GM12878 (cell line): Measurements from ENCODE around the gene LRRC4. TPM values are rescaled to one million over a fixed set of nuclear protein-coding genes. Genes with fewer than 3 reads are reported as not detected.

Source experiments
- ATAC-seq: fragments of 200-7000 bp; cut with Tn5 transposase; 3 replicates; pipeline ENCODE4 v1.9.1; 2020; ENCODE audit warnings: mild to moderate bottlenecking, moderate library complexity
- BruUV-seq: library from RNA; stranded (reverse); fragments of 400-500 nt; replicated peaks from 2 replicates; lab custom pipeline; 2021; lab: Mats Ljungman, UMichigan
- CTCF ChIA-PET: fragments of 300-600 bp; sonication (Branson Sonifier 250); formaldehyde crosslinking; extraction: SDS; loops from one replicate; lab custom pipeline; 2021; ENCODE audit warnings: inconsistent platforms; lab: Yijun Ruan, JAX
- POLR2A ChIA-PET: fragments of 350-600 bp; formaldehyde crosslinking; extraction: SDS; loops from one replicate; lab custom pipeline; 2021; ENCODE audit warnings: inconsistent platforms; lab: Charles Lee
- RAD21 ChIA-PET: fragments of 300-600 bp; sonication (Branson Sonifier 250); formaldehyde crosslinking; loops from one replicate; lab custom pipeline; 2023; ENCODE audit warnings: antibody characterized with exemption; ENCODE audit not compliant: unreplicated experiment; lab: Charles Lee
- SMC1A ChIA-PET: fragments of 300-600 bp; sonication (Branson Sonifier 250); formaldehyde crosslinking; loops from one replicate; lab custom pipeline; 2023; ENCODE audit not compliant: unreplicated experiment, uncharacterized antibody; lab: Charles Lee
- DNase-seq: peaks from one replicate; pipeline ENCODE4 v3.0.0-alpha.2; 2011; ENCODE audit warnings: low read depth, low spot score
- FAIRE-seq: peaks from 3 replicates; lab custom pipeline; 2011; peaks lifted over from hg19 to GRCh38; lab: Jason Lieb, UNC
- H2AFZ ChIP-seq: 2 replicates; pipeline ENCODE4 v1.6.0; 2011; ENCODE audit warnings: low read depth, low read length, control low read depth; ENCODE audit not compliant: control insufficient read depth
- H3K27ac ChIP-seq: 2 replicates; pipeline ENCODE4 v1.5.1; 2011; ENCODE audit warnings: control low read depth; ENCODE audit not compliant: control insufficient read depth, insufficient read depth
- H3K27me3 ChIP-seq, 2 experiments: replicated peaks in 1 of 2; 2 replicates each; pipeline versions ENCODE4 v1.6.0 to v1.6.1; 2011; ENCODE audit warnings: low read length in 1 of 2; ENCODE audit not compliant: control insufficient read depth in 2 of 2, insufficient read depth in 2 of 2
- H3K36me3 ChIP-seq, 2 experiments: 2 replicates each; pipeline ENCODE4 v1.5.1; 2011; ENCODE audit warnings: low read length in 1 of 2; ENCODE audit not compliant: control insufficient read depth in 2 of 2, insufficient read depth in 2 of 2
- H3K4me1 ChIP-seq: 2 replicates; pipeline ENCODE4 v1.6.1; 2011; ENCODE audit warnings: mild to moderate bottlenecking, low read length, moderate library complexity, mixed read lengths; ENCODE audit not compliant: control insufficient read depth, insufficient read depth
- H3K4me2 ChIP-seq: 2 replicates; pipeline ENCODE4 v1.6.0; 2011; ENCODE audit warnings: control low read depth; ENCODE audit not compliant: control insufficient read depth, insufficient read depth
- H3K4me3 ChIP-seq: fragments of 200-600 bp; sonication (generic); 2 replicates; pipeline ENCODE4 v1.5.1; 2016
- H3K79me2 ChIP-seq: 2 replicates; pipeline ENCODE4 v1.6.0; 2011; ENCODE audit warnings: low read length; ENCODE audit not compliant: control insufficient read depth, insufficient read depth
- H3K9ac ChIP-seq: 2 replicates; pipeline ENCODE4 v1.8.0; 2011; ENCODE audit warnings: low read length, control low read depth, mixed read lengths; ENCODE audit not compliant: control insufficient read depth, insufficient read depth
- H3K9me3 ChIP-seq: replicated peaks from 3 replicates; pipeline ENCODE4 v1.5.1; 2011; ENCODE audit warnings: mild to moderate bottlenecking, low read length; ENCODE audit not compliant: control insufficient read depth, insufficient read depth
- H4K20me1 ChIP-seq: 2 replicates; pipeline ENCODE4 v1.6.0; 2011; ENCODE audit not compliant: control insufficient read depth, insufficient read depth
- E2F8 ChIP-seq: fragments of 450-650 bp; IDR thresholded peaks from 2 replicates; pipeline ENCODE4 v1.6.1; 2018; ENCODE audit warnings: mild to moderate bottlenecking, low read depth, moderate library complexity; ENCODE audit not compliant: partially characterized antibody
- EGR1 ChIP-seq, 2 experiments: IDR thresholded peaks; 1 replicate in 1 of 2; 2 replicates in 1 of 2; pipeline ENCODE4 v1.6.1; 2011 to 2012; ENCODE audit warnings: low read depth in 2 of 2, low read length in 2 of 2, borderline replicate concordance in 1 of 2, mild to moderate bottlenecking in 1 of 2, moderate library complexity in 1 of 2
- ELK1 ChIP-seq: IDR thresholded peaks from 2 replicates; pipeline ENCODE4 v1.6.1; 2012; ENCODE audit warnings: low read depth, low read length, improper control_type of control experiment
- HCFC1 ChIP-seq: fragments of 150-350 bp; IDR thresholded peaks from 2 replicates; pipeline ENCODE4 v1.6.1; 2014; ENCODE audit warnings: low read length
- IRF4 ChIP-seq: IDR thresholded peaks from 2 replicates; pipeline ENCODE4 v1.6.1; 2011; ENCODE audit warnings: low read depth, low read length
- IRF5 ChIP-seq: fragments of 450-650 bp; IDR thresholded peaks from 2 replicates; pipeline ENCODE4 v1.6.1; 2017; ENCODE audit warnings: borderline replicate concordance
- RUNX3 ChIP-seq: IDR thresholded peaks from 2 replicates; pipeline ENCODE4 v1.6.1; 2012; ENCODE audit warnings: low read length, inconsistent platforms
- SIX5 ChIP-seq: IDR thresholded peaks from 2 replicates; pipeline ENCODE4 v1.6.1; 2011; ENCODE audit warnings: mild to moderate bottlenecking, low read depth, low read length, moderate library complexity; ENCODE audit not compliant: severe bottlenecking
- SUZ12 ChIP-seq: fragments of 200-600 bp; sonication (generic); IDR thresholded peaks from one replicate; pipeline ENCODE4 v1.6.1; 2018; ENCODE audit warnings: antibody characterized with exemption, mild to moderate bottlenecking; ENCODE audit not compliant: unreplicated experiment
- WGBS: methylation state at CpG from one replicate; pipeline ENCODE4 v1.1.6; 2016; ENCODE audit warnings: low lambda C conversion rate; ENCODE audit not compliant: insufficient replicate concordance, insufficient coverage; ENCODE audit errors: missing lambda C conversion rate; 5-methylcytosine and 5-hydroxymethylcytosine counted together
- in situ Hi-C: fragments of 300-500 bp; cut with MboI; formaldehyde crosslinking; loops from 9 replicates; pipeline ENCODE4 v1.14.3; 2018; ENCODE audit warnings: mixed read lengths
- intact Hi-C: fragments of 100-400 bp; cut with micrococcal nuclease; formaldehyde crosslinking; loops from one replicate; pipeline ENCODE4 v1.14.2; 2022; ENCODE audit not compliant: unreplicated experiment
- polyA plus RNA-seq, 11 experiments: library from polyadenylated mRNA; depleted of rRNA in 4 of 11; unstranded in 6 of 11; stranded (reverse) in 5 of 11; fragments of >200 nt; fragmentation: Nextera tagmentation in 4 of 11; fragmentation: Illumina TruSeq in 1 of 11; extraction: Ambion mirVana in 4 of 11; extraction: Trizol in 1 of 11; gene quantifications; 1 replicate in 1 of 11; 2 replicates in 10 of 11; pipeline versions ENCODE4 v1.2.1 to v1.2.3, GENCODE V29; 2011 to 2016; ENCODE audit warnings: inconsistent platforms in 2 of 11, missing spikeins in 2 of 11, low read depth in 1 of 11
- total RNA-seq, 4 experiments: library from RNA; depleted of rRNA in 3 of 4; stranded (reverse); fragments of >200 nt in 3 of 4; fragmentation: Illumina TruSeq in 1 of 4; extraction: Trizol in 1 of 4; gene quantifications; 2 replicates each; pipeline versions ENCODE4 v1.2.1 to v1.2.3, GENCODE V29; 2013 to 2021

LRRC4 gene
- total and polyA plus RNA-seq, 10 of the 15 experiments (the other 5 are each of a cell fraction or from before 2014, with no cell fraction given) = 0.06 to 0.85 (median 0.12) TPM; not detected in 4

GRCh38 chr7:128032605-128033235 is 1.5 kb upstream of the LRRC4 start:
- 68% methylated on average over 38 of the region's 41 CpGs for WGBS
- TF ChIP-seq RUNX3 (no peak), EGR1 (IDR thresholded peaks at IDR 0.05; ENCODE audit: borderline replicate concordance in 1 of 2, low read depth in 2 of 2, low read length in 2 of 2) (peak in 1 of 2 experiments; percentile 25; a peak in 1 of 3 replicates), IRF4 (no peak)
- no peaks in the 10 kb centered on the region; the same call in 2 of the 3 replicates for H3K9me3 ChIP-seq
- H3K4me2 ChIP-seq = no peak overlapping the region
- no peak overlapping the region for H3K27ac ChIP-seq
- in situ Hi-C loops (no loop called here), intact Hi-C loops (loop anchor here (5.0 kb wide), 1 partner anchor 325 kb away; no protein-coding TSS in a partner anchor)
- peaks cover 10 to 11% of the 10 kb centered on the region in 2 experiments; a peak in 3 of 4 replicates for H3K36me3 ChIP-seq
- H3K9ac ChIP-seq = no peak overlapping the region
- FAIRE-seq = no peak
- BruUV-seq = no TSS peak
- no peak overlapping the region for H2AFZ ChIP-seq
- peaks cover 37% of the 10 kb centered on the region for H3K4me1 ChIP-seq
- DNase-seq = no peak
- POLR2A ChIA-PET = no interaction called here
- no peak for ATAC-seq
- RAD21 ChIA-PET = no interaction called here
- SMC1A ChIA-PET = no interaction called here
- H3K27me3 ChIP-seq = no peaks in the 10 kb centered on the region
- H3K79me2 ChIP-seq = peaks cover 1% of the 10 kb centered on the region; the same call in 1 of the 2 replicates
- CTCF ChIA-PET = no interaction called here
- H4K20me1 ChIP-seq = peaks cover 31% of the 10 kb centered on the region
- no peak overlapping the region for H3K4me3 ChIP-seq

GRCh38 chr7:128031901-128032604 is 816 bp upstream of the LRRC4 start:
- H3K9ac ChIP-seq = no peak overlapping the region
- TF ChIP-seq HCFC1 (no peak), SUZ12 (peak; percentile 56), IRF5 (no peak), SIX5 (no peak), ELK1 (no peak), E2F8 (no peak)

More at GRCh38 chr7:128031901-128032604, 816 bp upstream of the LRRC4 start:
- ChIA-PET SMC1A (no interaction called here), RAD21 (no interaction called here), CTCF (no interaction called here), POLR2A (interaction anchor here (0.7 kb wide), 1 partner anchor 51 kb away, joined by 3 read pairs; no protein-coding TSS in a partner anchor)
- Histone ChIP-seq H3K4me1 (peaks cover 30% of the 10 kb centered on the region), H3K4me3 (peak overlapping the region; percentile 20; the same call in 1 of the 2 replicates), H3K9me3 (no peaks in the 10 kb centered on the region; the same call in 2 of the 3 replicates), H3K27ac (no peak overlapping the region), H3K36me3 (peaks cover 10 to 11% of the 10 kb centered on the region in 2 experiments; a peak in 3 of 4 replicates), H3K4me2 (peak overlapping the region; percentile 44), H3K27me3 (no peaks in the 10 kb centered on the region), H2AFZ (no peak overlapping the region), H3K79me2 (no peaks in the 10 kb centered on the region; the same call in 1 of the 2 replicates), H4K20me1 (peaks cover 26% of the 10 kb centered on the region)
- DNase-seq = no peak
- 10% methylated on average over 44 of the region's 87 CpGs for WGBS
- no TSS peak for BruUV-seq
- FAIRE-seq = no peak
- in situ Hi-C loops (no loop called here), intact Hi-C loops (loop anchor here (5.0 kb wide), 1 partner anchor 325 kb away; no protein-coding TSS in a partner anchor)
- peak; percentile 12; the same call in 2 of the 3 replicates for ATAC-seq
